ENCODE data around the gene IFNL1. TPM values are rescaled to one million over a fixed set of nuclear protein-coding genes. Genes with fewer than 3 reads are reported as not detected.

Gene IFNL1
- total and polyA plus RNA-seq, 4 donors, result not detected

DNA sequence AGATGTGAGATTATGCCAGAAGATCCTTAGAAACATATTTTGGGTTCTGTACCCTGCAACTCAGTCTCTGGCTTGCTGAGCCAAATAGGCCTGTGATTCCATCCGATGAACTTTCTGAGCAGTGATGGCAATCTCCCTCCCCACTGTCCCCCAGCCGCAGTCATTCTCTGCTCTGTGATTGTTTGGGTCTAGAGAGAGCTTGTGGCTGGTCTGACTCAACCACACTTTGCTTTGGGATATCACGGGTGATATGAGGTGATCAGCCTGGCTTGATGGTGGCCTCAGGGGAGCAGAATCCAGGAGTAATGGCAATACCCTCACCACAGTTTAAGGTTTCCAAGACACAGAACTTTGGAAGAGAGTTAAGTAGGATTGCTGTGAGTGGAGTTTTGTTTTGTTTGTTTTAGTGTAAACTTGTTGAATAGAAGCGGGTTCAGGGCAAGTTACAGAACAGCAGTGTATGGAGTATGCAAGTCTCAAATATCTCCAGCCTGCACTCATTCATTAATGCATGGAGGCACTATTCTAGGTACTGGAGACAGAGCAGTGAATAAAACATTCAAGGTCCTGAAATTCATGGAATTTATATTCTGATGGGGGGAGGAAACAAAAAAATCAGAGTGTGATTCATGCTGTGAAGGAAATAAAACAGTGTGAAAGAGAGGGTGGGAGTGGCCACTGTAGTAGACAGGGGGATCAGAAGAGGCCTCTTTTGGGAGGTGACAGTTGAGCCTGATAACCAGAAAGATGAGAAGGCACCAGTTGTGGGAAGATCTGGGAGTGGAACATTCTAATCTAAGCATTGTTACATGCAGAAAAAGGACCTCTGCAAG lies 51.3 kb downstream of the IFNL1 start:
- TF ChIP-seq FOXA2 (IDR thresholded peaks at IDR 0.05) (no peak), NR2F2 (IDR thresholded peaks at IDR 0.05) (no peak), RXRA (IDR thresholded peaks at IDR 0.05) (no peak), FOXA1 (IDR thresholded peaks at IDR 0.05) (no peak), HNF4G (IDR thresholded peaks at IDR 0.05) (no peak), SP1 (IDR thresholded peaks at IDR 0.05) (no peak), RAD21 (IDR thresholded peaks at IDR 0.05) (no peak), YY1 (IDR thresholded peaks at IDR 0.05) (no peak), EGR1 (IDR thresholded peaks at IDR 0.05; ENCODE audit: low read depth in 2 of 2) (no peak), TAF1 (conservative IDR thresholded peaks at IDR 0.05) (no peak), JUND (IDR thresholded peaks at IDR 0.05) (no peak), GABPA (IDR thresholded peaks at IDR 0.05 in 1 of 2, conservative IDR thresholded peaks at IDR 0.05 in 1 of 2) (no peak), HNF4A (conservative IDR thresholded peaks at IDR 0.05) (no peak)
- TF ChIP-seq, protein P1, sequence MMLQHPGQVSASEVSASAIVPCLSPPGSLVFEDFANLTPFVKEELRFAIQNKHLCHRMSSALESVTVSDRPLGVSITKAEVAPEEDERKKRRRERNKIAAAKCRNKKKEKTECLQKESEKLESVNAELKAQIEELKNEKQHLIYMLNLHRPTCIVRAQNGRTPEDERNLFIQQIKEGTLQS (IDR thresholded peaks at IDR 0.05), result no peak
- TF ChIP-seq, protein P2, sequence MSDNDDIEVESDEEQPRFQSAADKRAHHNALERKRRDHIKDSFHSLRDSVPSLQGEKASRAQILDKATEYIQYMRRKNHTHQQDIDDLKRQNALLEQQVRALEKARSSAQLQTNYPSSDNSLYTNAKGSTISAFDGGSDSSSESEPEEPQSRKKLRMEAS (IDR thresholded peaks at IDR 0.05), result no peak
- TF ChIP-seq, protein P3, sequence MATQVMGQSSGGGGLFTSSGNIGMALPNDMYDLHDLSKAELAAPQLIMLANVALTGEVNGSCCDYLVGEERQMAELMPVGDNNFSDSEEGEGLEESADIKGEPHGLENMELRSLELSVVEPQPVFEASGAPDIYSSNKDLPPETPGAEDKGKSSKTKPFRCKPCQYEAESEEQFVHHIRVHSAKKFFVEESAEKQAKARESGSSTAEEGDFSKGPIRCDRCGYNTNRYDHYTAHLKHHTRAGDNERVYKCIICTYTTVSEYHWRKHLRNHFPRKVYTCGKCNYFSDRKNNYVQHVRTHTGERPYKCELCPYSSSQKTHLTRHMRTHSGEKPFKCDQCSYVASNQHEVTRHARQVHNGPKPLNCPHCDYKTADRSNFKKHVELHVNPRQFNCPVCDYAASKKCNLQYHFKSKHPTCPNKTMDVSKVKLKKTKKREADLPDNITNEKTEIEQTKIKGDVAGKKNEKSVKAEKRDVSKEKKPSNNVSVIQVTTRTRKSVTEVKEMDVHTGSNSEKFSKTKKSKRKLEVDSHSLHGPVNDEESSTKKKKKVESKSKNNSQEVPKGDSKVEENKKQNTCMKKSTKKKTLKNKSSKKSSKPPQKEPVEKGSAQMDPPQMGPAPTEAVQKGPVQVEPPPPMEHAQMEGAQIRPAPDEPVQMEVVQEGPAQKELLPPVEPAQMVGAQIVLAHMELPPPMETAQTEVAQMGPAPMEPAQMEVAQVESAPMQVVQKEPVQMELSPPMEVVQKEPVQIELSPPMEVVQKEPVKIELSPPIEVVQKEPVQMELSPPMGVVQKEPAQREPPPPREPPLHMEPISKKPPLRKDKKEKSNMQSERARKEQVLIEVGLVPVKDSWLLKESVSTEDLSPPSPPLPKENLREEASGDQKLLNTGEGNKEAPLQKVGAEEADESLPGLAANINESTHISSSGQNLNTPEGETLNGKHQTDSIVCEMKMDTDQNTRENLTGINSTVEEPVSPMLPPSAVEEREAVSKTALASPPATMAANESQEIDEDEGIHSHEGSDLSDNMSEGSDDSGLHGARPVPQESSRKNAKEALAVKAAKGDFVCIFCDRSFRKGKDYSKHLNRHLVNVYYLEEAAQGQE (IDR thresholded peaks at IDR 0.05), result no peak
- TF ChIP-seq, protein P4, sequence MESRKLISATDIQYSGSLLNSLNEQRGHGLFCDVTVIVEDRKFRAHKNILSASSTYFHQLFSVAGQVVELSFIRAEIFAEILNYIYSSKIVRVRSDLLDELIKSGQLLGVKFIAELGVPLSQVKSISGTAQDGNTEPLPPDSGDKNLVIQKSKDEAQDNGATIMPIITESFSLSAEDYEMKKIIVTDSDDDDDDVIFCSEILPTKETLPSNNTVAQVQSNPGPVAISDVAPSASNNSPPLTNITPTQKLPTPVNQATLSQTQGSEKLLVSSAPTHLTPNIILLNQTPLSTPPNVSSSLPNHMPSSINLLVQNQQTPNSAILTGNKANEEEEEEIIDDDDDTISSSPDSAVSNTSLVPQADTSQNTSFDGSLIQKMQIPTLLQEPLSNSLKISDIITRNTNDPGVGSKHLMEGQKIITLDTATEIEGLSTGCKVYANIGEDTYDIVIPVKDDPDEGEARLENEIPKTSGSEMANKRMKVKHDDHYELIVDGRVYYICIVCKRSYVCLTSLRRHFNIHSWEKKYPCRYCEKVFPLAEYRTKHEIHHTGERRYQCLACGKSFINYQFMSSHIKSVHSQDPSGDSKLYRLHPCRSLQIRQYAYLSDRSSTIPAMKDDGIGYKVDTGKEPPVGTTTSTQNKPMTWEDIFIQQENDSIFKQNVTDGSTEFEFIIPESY (IDR thresholded peaks at IDR 0.05), result no peak
- TF ChIP-seq, protein P5, sequence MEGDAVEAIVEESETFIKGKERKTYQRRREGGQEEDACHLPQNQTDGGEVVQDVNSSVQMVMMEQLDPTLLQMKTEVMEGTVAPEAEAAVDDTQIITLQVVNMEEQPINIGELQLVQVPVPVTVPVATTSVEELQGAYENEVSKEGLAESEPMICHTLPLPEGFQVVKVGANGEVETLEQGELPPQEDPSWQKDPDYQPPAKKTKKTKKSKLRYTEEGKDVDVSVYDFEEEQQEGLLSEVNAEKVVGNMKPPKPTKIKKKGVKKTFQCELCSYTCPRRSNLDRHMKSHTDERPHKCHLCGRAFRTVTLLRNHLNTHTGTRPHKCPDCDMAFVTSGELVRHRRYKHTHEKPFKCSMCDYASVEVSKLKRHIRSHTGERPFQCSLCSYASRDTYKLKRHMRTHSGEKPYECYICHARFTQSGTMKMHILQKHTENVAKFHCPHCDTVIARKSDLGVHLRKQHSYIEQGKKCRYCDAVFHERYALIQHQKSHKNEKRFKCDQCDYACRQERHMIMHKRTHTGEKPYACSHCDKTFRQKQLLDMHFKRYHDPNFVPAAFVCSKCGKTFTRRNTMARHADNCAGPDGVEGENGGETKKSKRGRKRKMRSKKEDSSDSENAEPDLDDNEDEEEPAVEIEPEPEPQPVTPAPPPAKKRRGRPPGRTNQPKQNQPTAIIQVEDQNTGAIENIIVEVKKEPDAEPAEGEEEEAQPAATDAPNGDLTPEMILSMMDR (IDR thresholded peaks at IDR 0.05; ENCODE audit: low read depth, low read length, missing input control), result no peak
- no peak overlapping the region for H3K9ac ChIP-seq (ENCODE audit: low read depth in 1 of 2, low read length in 2 of 2)
- DNase-seq (ENCODE audit: low spot score), result no peak
- no peaks in the 10 kb centered on the region for H3K27me3 ChIP-seq (ENCODE audit: control insufficient read depth in 4 of 4, insufficient read depth in 4 of 4, low read length in 3 of 4)
- 93% methylated on average over 4 of the region's 4 CpGs for WGBS
- H3K4me3 ChIP-seq (ENCODE audit: low read depth in 1 of 3, low read length in 3 of 3), result no peak overlapping the region
- H3K36me3 ChIP-seq (ENCODE audit: control insufficient read depth in 4 of 4, insufficient read depth in 3 of 4, low read depth in 1 of 4, low read length in 3 of 4), result peaks cover under 1 to 18% (median 6%) of the 10 kb centered on the region in 4 donors
- peaks cover 0 to 14% (median 7%) of the 10 kb centered on the region in 4 donors for H3K4me1 ChIP-seq (ENCODE audit: control insufficient read depth in 4 of 4, insufficient read depth in 4 of 4, low read length in 3 of 4)
- H3K27ac ChIP-seq (ENCODE audit: low read depth in 1 of 2, low read length in 2 of 2), result no peak overlapping the region
- H3K9me3 ChIP-seq (ENCODE audit: control insufficient read depth in 4 of 4, low read length in 3 of 4), result no peaks in the 10 kb centered on the region

Small RNA genes lying within 50 kb of the gene (small RNA-seq; reads per million reads assigned to genes)
- 0.07 reads per million for gene AC011445.2

Other genes starting within 250 kb of the IFNL1 start
- under 1 TPM in 1 of 2 donors, not detected in 1; 0.05 TPM for gene ACP7, start 212.0 kb upstream of the IFNL1 start, total RNA-seq
- not detected for gene ACP7, start 212.0 kb upstream of the IFNL1 start, polyA plus RNA-seq
- gene PAK4, start 170.6 kb upstream of the IFNL1 start, total RNA-seq, result 1 to 10 TPM; 5.4 to 9.5 TPM
- gene PAK4, start 170.6 kb upstream of the IFNL1 start, polyA plus RNA-seq, result 10 to 100 TPM in 1 of 2 donors, 1 to 10 TPM in 1; 6.0 to 16.6 TPM
- gene NCCRP1, start 99.4 kb upstream of the IFNL1 start, total RNA-seq, result not detected
- not detected for gene NCCRP1, start 99.4 kb upstream of the IFNL1 start, polyA plus RNA-seq
- not detected for gene SYCN, start 92.1 kb upstream of the IFNL1 start, total RNA-seq
- gene SYCN, start 92.1 kb upstream of the IFNL1 start, polyA plus RNA-seq, result not detected
- not detected for gene IFNL3, start 51.4 kb upstream of the IFNL1 start, total RNA-seq
- gene IFNL3, start 51.4 kb upstream of the IFNL1 start, polyA plus RNA-seq, result not detected
- gene IFNL4, start 47.6 kb upstream of the IFNL1 start, total RNA-seq, result not detected
- gene IFNL4, start 47.6 kb upstream of the IFNL1 start, polyA plus RNA-seq, result not detected
- gene IFNL2, start 28.0 kb upstream of the IFNL1 start, total RNA-seq, result not detected
- gene IFNL2, start 28.0 kb upstream of the IFNL1 start, polyA plus RNA-seq, result not detected
- under 1 TPM; 0.75 to 0.98 TPM for gene LRFN1, start 24.5 kb downstream of the IFNL1 start, total RNA-seq
- under 1 TPM; 0.11 to 0.55 TPM for gene LRFN1, start 24.5 kb downstream of the IFNL1 start, polyA plus RNA-seq
- 10 to 100 TPM in 1 of 2 donors, 1 to 10 TPM in 1; 9.1 to 20.6 TPM for gene GMFG, start 39.6 kb downstream of the IFNL1 start, total RNA-seq
- 10 to 100 TPM; 19.1 to 24.2 TPM for gene GMFG, start 39.6 kb downstream of the IFNL1 start, polyA plus RNA-seq
- 10 to 100 TPM; 22.5 to 38.4 TPM for gene SAMD4B, start 46.0 kb downstream of the IFNL1 start, total RNA-seq
- 10 to 100 TPM; 17.3 to 39.4 TPM for gene SAMD4B, start 46.0 kb downstream of the IFNL1 start, polyA plus RNA-seq
- gene PAF1, start 94.7 kb downstream of the IFNL1 start, total RNA-seq, result 10 to 100 TPM; 13.7 to 16.7 TPM
- gene PAF1, start 94.7 kb downstream of the IFNL1 start, polyA plus RNA-seq, result 10 to 100 TPM; 21.2 to 29.4 TPM
- 10 to 100 TPM; 11.0 to 13.8 TPM for gene MED29, start 95.0 kb downstream of the IFNL1 start, total RNA-seq
- 10 to 100 TPM; 21.0 to 24.2 TPM for gene MED29, start 95.0 kb downstream of the IFNL1 start, polyA plus RNA-seq
- gene ZFP36, start 110.4 kb downstream of the IFNL1 start, total RNA-seq, result 1 to 10 TPM; 3.6 to 9.0 TPM
- gene ZFP36, start 110.4 kb downstream of the IFNL1 start, polyA plus RNA-seq, result 10 to 100 TPM; 62.0 to 91.9 TPM
- gene PLEKHG2, start 116.3 kb downstream of the IFNL1 start, total RNA-seq, result 1 to 10 TPM; 3.7 to 4.5 TPM
- 1 to 10 TPM; 2.1 to 2.2 TPM for gene PLEKHG2, start 116.3 kb downstream of the IFNL1 start, polyA plus RNA-seq
- 100 to 1,000 TPM; 109 to 111 TPM for gene RPS16, start 139.5 kb downstream of the IFNL1 start, total RNA-seq
- gene RPS16, start 139.5 kb downstream of the IFNL1 start, polyA plus RNA-seq, result 1,000 to 10,000 TPM in 1 of 2 donors, 100 to 1,000 TPM in 1; 324 to 1,094 TPM
- 10 to 100 TPM; 19.3 to 48.0 TPM for gene SUPT5H, start 149.2 kb downstream of the IFNL1 start, total RNA-seq
- 10 to 100 TPM; 42.5 to 52.5 TPM for gene SUPT5H, start 149.2 kb downstream of the IFNL1 start, polyA plus RNA-seq
- 10 to 100 TPM; 24.3 to 28.9 TPM for gene TIMM50, start 184.4 kb downstream of the IFNL1 start, total RNA-seq
- 10 to 100 TPM; 32.1 to 39.9 TPM for gene TIMM50, start 184.4 kb downstream of the IFNL1 start, polyA plus RNA-seq
- not detected for gene DLL3, start 202.5 kb downstream of the IFNL1 start, total RNA-seq
- not detected for gene DLL3, start 202.5 kb downstream of the IFNL1 start, polyA plus RNA-seq
- not detected for gene SELENOV, start 218.7 kb downstream of the IFNL1 start, total RNA-seq
- not detected for gene SELENOV, start 218.7 kb downstream of the IFNL1 start, polyA plus RNA-seq
- gene EID2B, start 236.4 kb downstream of the IFNL1 start, total RNA-seq, result 1 to 10 TPM; 1.1 to 1.4 TPM
- gene EID2B, start 236.4 kb downstream of the IFNL1 start, polyA plus RNA-seq, result 1 to 10 TPM in 1 of 2 donors, under 1 TPM in 1; 0.38 to 1.1 TPM
- 1 to 10 TPM; 3.3 to 8.5 TPM for gene EID2, start 243.8 kb downstream of the IFNL1 start, total RNA-seq
- gene EID2, start 243.8 kb downstream of the IFNL1 start, polyA plus RNA-seq, result 1 to 10 TPM; 1.5 to 5.7 TPM